HG02763 (cell line): ENCODE results near the gene CD2.

ENCODE experiments used
- ATAC-seq: cut with Tn5 transposase; IDR thresholded peaks from one replicate; pipeline ENCODE4 v1.9.1; 2021; ENCODE audit warnings: mild to moderate bottlenecking, moderate library complexity; ENCODE audit not compliant: unreplicated experiment

Gene CD2, protein sequence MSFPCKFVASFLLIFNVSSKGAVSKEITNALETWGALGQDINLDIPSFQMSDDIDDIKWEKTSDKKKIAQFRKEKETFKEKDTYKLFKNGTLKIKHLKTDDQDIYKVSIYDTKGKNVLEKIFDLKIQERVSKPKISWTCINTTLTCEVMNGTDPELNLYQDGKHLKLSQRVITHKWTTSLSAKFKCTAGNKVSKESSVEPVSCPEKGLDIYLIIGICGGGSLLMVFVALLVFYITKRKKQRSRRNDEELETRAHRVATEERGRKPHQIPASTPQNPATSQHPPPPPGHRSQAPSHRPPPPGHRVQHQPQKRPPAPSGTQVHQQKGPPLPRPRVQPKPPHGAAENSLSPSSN

GRCh38 chr1:116754198-116754977, at the start of gene CD2:
CD2 (plus strand) TSS chr1:116754430; CDS start chr1:116754493, 63 bp downstream.
- no peak for ATAC-seq

DNA sequence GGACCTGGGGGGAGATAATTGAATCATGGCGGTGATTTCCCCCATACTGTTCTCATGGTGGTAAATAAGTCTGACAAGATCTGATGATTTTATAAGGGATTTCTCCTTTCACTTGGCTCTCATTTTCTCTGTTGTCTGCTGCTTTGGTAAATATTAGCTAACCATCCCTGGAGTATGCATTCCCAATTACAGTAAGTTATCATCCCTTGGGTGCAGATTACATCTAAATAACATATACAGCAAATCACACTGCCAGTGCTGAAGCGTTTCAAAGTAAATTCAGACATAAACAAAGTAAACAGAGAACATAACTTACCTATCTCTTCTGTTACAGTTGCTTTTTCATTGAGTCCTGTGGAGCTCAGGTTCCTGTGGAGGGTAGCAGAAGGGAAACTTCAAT, 48.1 kb upstream of the CD2 start:
- ATAC-seq, result no peak

DNA sequence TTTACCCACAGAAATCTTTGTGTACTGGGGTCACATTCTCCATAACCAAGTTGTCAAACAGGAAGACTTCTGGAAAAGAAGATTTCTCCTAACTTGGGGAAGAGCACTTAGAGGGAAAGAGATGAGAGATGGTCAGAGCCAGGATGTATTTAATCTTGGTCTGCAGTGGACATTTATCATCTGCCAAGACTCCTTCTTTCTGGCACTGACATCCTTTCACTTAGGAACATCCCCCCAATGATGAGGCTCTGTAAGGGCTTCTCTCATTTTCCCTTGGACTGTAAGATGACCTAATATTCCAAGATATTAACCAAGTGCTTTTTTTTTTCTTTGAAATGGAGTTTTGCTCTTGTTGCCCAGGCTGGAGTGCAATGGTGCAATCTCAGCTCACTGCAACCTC, 47.4 kb upstream of the CD2 start:
- no peak for ATAC-seq

GRCh38 chr1:116708255-116708900, 45.9 kb upstream of the CD2 start:
- no peak for ATAC-seq

GRCh38 chr1:116709666-116710167, 44.5 kb upstream of the CD2 start:
- ATAC-seq, result no peak

DNA sequence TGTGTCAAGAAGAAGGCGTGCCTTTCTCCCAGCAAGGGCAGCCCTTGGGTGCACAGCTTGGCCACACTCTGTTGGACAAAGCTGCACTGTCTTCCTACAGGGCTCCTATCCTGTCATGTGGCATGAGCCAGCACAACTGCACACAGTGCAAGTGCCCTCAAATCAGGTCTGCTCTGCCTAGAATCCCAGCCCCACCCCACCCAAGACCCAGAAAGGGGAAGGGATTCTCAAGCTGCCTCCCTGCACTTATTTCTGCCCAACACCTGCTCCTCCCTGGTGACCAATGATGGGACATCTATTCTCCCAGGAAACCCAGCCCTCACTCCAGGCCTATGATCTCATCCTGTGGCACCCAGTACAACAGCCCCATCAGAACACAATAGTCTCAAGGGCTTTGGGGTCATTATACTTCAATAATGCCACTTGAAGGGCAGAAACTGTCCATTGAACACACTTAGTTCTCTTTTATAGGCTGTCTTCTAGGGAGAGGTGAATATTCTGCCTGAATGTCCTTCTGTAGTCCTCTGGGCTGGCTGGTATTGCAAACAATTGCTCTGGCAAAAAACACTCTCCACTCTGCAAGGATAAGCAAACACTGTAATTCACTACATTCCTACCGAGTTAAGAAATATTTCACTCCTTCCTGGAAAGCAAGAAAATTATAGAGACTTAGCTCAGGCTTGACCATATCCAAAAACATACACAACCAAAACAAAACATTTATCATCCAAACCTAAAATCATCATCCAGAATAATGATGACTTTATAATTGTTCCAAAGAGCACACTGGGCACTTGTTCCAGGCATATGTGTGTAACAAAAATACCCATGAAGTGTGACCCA, 43.6 kb upstream of the CD2 start:
- ATAC-seq, result no peak

DNA sequence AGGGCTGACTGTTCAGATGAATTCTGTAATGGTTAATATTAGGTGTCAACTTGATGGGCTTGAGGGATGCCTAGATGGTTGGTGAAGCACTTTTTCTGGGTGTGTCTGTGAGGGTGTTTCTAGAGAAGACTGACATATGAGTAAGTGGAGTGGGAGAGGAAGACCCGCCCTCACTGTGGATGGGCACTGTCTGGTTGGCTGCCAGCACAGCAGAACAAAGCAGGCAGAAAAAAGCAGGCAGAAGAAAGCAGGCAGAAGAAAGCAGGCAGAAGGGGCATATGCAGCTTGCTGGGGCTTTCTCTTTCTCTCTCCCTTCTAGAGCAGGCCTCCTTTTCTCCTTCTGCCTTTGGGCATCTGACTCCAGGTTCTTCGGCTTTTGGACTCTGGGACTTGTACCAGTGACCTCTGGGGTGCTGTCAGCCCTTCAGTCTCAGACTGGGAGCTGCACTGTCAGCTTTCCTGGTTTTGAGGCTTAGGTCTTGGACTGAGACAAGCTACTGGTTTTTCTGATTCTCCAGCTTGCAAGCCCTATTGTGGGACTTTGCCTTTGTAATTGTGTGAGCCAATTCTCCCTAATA, 42.9 kb upstream of the CD2 start:
- no peak for ATAC-seq

GRCh38 chr1:116712510-116712909, 41.7 kb upstream of the CD2 start:
- ATAC-seq, result no peak

GRCh38 chr1:116713474-116713873, 40.8 kb upstream of the CD2 start:
- ATAC-seq, result no peak

GRCh38 chr1:116716391-116716790, 37.8 kb upstream of the CD2 start:
- ATAC-seq, result no peak

GRCh38 chr1:116717318-116717717, 36.9 kb upstream of the CD2 start:
- ATAC-seq, result no peak

- ATAC-seq, result no peak
Measured at GRCh38 chr1:116720364-116721038, 33.7 kb upstream of the CD2 start.

GRCh38 chr1:116721039-116721405, 33.2 kb upstream of the CD2 start:
- ATAC-seq, result no peak

GRCh38 chr1:116721451-116722007, 32.7 kb upstream of the CD2 start:
- no peak for ATAC-seq

- no peak for ATAC-seq
Measured at GRCh38 chr1:116722016-116722838, 32.0 kb upstream of the CD2 start.

GRCh38 chr1:116724765-116725375, 29.4 kb upstream of the CD2 start:
- no peak for ATAC-seq

DNA sequence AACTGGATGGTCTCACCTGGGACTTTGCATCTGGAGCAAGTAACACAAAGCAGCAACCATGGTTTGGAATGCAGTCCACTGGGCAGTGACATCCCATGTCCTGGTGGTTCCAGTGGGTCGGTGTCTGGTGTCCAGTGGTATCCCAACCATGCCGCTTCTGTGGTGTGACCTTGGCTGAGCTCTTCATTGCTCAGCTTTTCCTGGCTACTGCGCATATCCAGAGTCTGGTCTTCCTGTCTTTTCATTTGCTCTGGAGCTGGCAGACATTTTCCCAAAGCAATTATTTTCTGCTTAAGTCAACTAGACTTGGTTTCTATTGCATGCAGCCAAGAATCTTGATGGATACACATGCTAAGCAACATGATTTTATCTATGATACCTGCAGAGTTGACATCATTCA, 28.4 kb upstream of the CD2 start:
- ATAC-seq, result no peak
